Activated CD4-positive, alpha-beta memory T cell treated with anti-CD3 and anti-CD28 coated beads for 36 hours (primary cell): ENCODE data around the gene TMEM232. TPM values are rescaled to one million over a fixed set of nuclear protein-coding genes. Genes with fewer than 3 reads are reported as not detected.

ENCODE experiments used
- CTCF ChIA-PET: fragments of 350-600 bp; sonication (Branson Sonifier 250); formaldehyde crosslinking; loops from one replicate; lab custom pipeline; 2021; ENCODE audit warnings: antibody characterized with exemption, inconsistent platforms; lab: Charles Lee
- POLR2A ChIA-PET: fragments of 350-600 bp; sonication (Branson Sonifier 250); formaldehyde crosslinking; loops from one replicate; lab custom pipeline; 2021; ENCODE audit warnings: antibody characterized with exemption; lab: Charles Lee
- DNase-seq: peaks from one replicate; pipeline ENCODE4 v3.0.0-alpha.2; 2020
- H3K27ac Mint-ChIP-seq: one replicate; pipeline ENCODE4 v1.8.0; 2021; ENCODE audit warnings: mixed read lengths
- H3K27me3 Mint-ChIP-seq: one replicate; pipeline ENCODE4 v1.8.0; 2021; ENCODE audit warnings: mixed read lengths
- H3K36me3 Mint-ChIP-seq: one replicate; pipeline ENCODE4 v1.8.0; 2021; ENCODE audit warnings: mixed read lengths
- H3K4me1 Mint-ChIP-seq: one replicate; pipeline ENCODE4 v1.8.0; 2021; ENCODE audit warnings: low read depth, mixed read lengths
- H3K4me3 Mint-ChIP-seq: one replicate; pipeline ENCODE4 v1.8.0; 2021; ENCODE audit warnings: mild to moderate bottlenecking, mixed read lengths
- H3K9me3 Mint-ChIP-seq: one replicate; pipeline ENCODE4 v1.8.0; 2021; ENCODE audit warnings: mixed read lengths
- intact Hi-C: fragments of 100-400 bp; cut with micrococcal nuclease; formaldehyde crosslinking; loops from one replicate; pipeline ENCODE4 v1.15.1; 2023
- total RNA-seq, 2 experiments: library from RNA; stranded (reverse); gene quantifications; one replicate each; pipeline ENCODE4 v1.2.3, GENCODE V29; 2021

The TMEM232 gene
- total RNA-seq, 2 experiments from 2014 or later, result 0.74 to 0.92 TPM

DNA sequence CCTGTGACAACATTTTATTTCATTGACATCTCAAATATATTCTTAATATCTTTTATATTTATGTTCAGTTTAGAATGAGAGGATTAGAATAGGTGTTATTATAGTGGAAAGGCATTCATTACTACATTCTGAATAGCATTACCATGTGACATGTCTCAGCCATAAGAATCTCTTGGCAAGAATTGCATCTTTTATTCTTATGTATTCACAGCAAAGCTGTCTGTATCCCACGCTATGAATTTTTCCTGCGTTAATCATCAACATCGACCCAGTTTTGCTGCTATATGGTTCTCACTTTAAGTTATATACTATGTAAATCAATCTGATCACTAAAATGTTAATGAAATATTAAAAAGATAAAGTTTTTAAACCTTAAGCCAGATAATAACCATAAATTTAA, 248.6 kb downstream of the TMEM232 start:
- POLR2A ChIA-PET, result no interaction called here
- H3K4me3 Mint-ChIP-seq, result no peak overlapping the region
- H3K9me3 Mint-ChIP-seq, result peaks cover 3% of the 10 kb centered on the region

GRCh38 chr5:110476164-110476563, 250.3 kb downstream of the TMEM232 start:
- CTCF ChIA-PET, result no interaction called here
- Mint-ChIP-seq H3K9me3 (peaks cover 8% of the 10 kb centered on the region), H3K4me1 (no peaks in the 10 kb centered on the region), H3K36me3 (no peaks in the 10 kb centered on the region), H3K27me3 (no peaks in the 10 kb centered on the region), H3K4me3 (no peak overlapping the region), H3K27ac (no peak overlapping the region)
- DNase-seq, result no peak
- POLR2A ChIA-PET, result no interaction called here
- intact Hi-C loops, result no loop called here

More for the DNA sequence above, 248.6 kb downstream of the TMEM232 start:
- Mint-ChIP-seq H3K27ac (no peak overlapping the region), H3K36me3 (no peaks in the 10 kb centered on the region), H3K27me3 (no peaks in the 10 kb centered on the region), H3K4me1 (no peaks in the 10 kb centered on the region)
- CTCF ChIA-PET, result no interaction called here
- no peak for DNase-seq
- intact Hi-C loops, result no loop called here

- Mint-ChIP-seq H3K4me3 (no peak overlapping the region), H3K4me1 (no peaks in the 10 kb centered on the region), H3K27me3 (no peaks in the 10 kb centered on the region), H3K9me3 (peaks cover 14% of the 10 kb centered on the region), H3K36me3 (no peaks in the 10 kb centered on the region), H3K27ac (no peak overlapping the region)
- POLR2A ChIA-PET, result no interaction called here
- intact Hi-C loops, result no loop called here
- no peak for DNase-seq
- CTCF ChIA-PET, result no interaction called here
Observed at GRCh38 chr5:110475529-110475928, 250.9 kb downstream of the TMEM232 start.

DNA sequence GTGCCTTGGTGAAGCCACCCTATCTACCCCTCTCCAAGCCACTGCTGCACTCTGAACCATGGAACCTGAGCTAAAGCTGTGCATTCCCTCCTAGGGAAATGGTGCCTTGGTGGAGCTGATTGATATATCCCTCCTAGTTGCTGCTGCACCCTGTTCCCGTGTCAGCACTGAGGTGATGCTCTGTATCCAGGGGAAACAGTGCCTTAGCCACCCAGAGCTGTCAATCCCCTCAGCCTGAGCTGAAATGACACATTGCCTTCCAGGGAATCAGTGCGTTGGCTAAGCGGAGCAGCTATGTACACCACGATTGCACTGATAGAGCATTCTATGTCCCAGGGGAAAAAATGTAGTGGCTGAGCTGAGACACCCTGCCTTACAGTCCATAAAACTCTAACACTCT, 257.0 kb downstream of the TMEM232 start:
- CTCF ChIA-PET, result no interaction called here
- Mint-ChIP-seq H3K4me3 (no peak overlapping the region), H3K36me3 (no peaks in the 10 kb centered on the region), H3K9me3 (peaks cover 25% of the 10 kb centered on the region), H3K27ac (no peak overlapping the region), H3K4me1 (no peaks in the 10 kb centered on the region), H3K27me3 (no peaks in the 10 kb centered on the region)
- DNase-seq, result no peak
- intact Hi-C loops, result no loop called here
- POLR2A ChIA-PET, result no interaction called here

DNA sequence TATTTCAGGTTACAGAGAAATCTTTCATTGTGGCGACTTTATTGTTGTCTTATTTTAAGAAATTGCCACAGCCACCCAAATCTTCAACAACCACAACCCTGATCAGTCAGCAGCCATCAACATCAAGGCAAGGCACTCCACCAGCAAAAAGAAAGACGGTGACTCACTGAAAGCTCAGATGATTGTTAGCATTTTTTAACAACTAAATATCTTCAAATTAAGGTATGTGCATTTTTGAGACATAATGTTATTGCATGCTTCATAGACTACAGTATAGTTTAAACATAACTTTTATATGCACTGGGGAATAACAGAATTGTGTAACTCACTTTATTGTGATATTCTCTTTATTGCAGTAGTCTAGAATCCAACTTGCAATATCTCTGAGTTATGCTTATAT, 263.4 kb downstream of the TMEM232 start:
- intact Hi-C loops, result no loop called here
- H3K4me3 Mint-ChIP-seq, result no peak overlapping the region
- no peaks in the 10 kb centered on the region for H3K36me3 Mint-ChIP-seq
- DNase-seq, result no peak
- no peak overlapping the region for H3K27ac Mint-ChIP-seq
- no peaks in the 10 kb centered on the region for H3K4me1 Mint-ChIP-seq
- ChIA-PET CTCF (no interaction called here), POLR2A (no interaction called here)
- no peaks in the 10 kb centered on the region for H3K9me3 Mint-ChIP-seq
- no peaks in the 10 kb centered on the region for H3K27me3 Mint-ChIP-seq

- Mint-ChIP-seq H3K4me3 (no peak overlapping the region), H3K36me3 (no peaks in the 10 kb centered on the region)
- intact Hi-C loops, result no loop called here
Observed at GRCh38 chr5:110460837-110461236, 265.6 kb downstream of the TMEM232 start.

GRCh38 chr5:110458313-110458712, 268.2 kb downstream of the TMEM232 start:
- intact Hi-C loops, result no loop called here
- Mint-ChIP-seq H3K27ac (no peak overlapping the region), H3K27me3 (no peaks in the 10 kb centered on the region), H3K4me1 (no peaks in the 10 kb centered on the region), H3K9me3 (no peaks in the 10 kb centered on the region), H3K4me3 (no peak overlapping the region), H3K36me3 (no peaks in the 10 kb centered on the region)
- no peak for DNase-seq
- ChIA-PET CTCF (no interaction called here), POLR2A (no interaction called here)

More at GRCh38 chr5:110460837-110461236, 265.6 kb downstream of the TMEM232 start:
- no peak for DNase-seq
- Mint-ChIP-seq H3K27ac (no peak overlapping the region), H3K4me1 (no peaks in the 10 kb centered on the region), H3K9me3 (no peaks in the 10 kb centered on the region), H3K27me3 (no peaks in the 10 kb centered on the region)
- ChIA-PET POLR2A (no interaction called here), CTCF (no interaction called here)

- no peak for DNase-seq
- ChIA-PET POLR2A (no interaction called here), CTCF (no interaction called here)
- no peaks in the 10 kb centered on the region for H3K36me3 Mint-ChIP-seq
- H3K4me3 Mint-ChIP-seq, result no peak overlapping the region
- H3K4me1 Mint-ChIP-seq, result no peaks in the 10 kb centered on the region
- no peaks in the 10 kb centered on the region for H3K27me3 Mint-ChIP-seq
- no peaks in the 10 kb centered on the region for H3K9me3 Mint-ChIP-seq
- H3K27ac Mint-ChIP-seq, result no peak overlapping the region
- intact Hi-C loops, result no loop called here
Observed at GRCh38 chr5:110442856-110443255, 283.6 kb downstream of the TMEM232 start.

DNA sequence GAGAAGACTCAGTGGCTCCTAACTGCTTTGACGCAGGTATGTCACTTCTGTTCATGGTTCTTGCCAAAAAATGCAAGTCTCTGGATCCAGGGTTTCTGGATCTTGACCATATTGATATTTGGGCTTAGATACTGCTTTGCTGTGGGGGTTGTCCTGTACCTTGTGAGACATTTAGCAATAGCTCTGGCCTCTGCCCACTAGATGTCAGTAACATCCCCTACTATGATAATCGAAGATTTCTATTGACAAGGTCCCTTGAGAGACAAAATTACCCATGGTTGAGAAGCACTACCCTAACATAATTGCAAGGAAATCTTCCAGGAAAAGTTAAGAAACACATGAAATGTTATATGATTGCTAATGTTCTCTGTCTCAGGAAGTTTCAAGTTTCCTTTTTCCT, 285.4 kb downstream of the TMEM232 start:
- no peaks in the 10 kb centered on the region for H3K4me1 Mint-ChIP-seq
- H3K27me3 Mint-ChIP-seq, result no peaks in the 10 kb centered on the region
- intact Hi-C loops, result no loop called here
- ChIA-PET CTCF (no interaction called here), POLR2A (no interaction called here)
- H3K4me3 Mint-ChIP-seq, result no peak overlapping the region
- H3K36me3 Mint-ChIP-seq, result no peaks in the 10 kb centered on the region
- no peaks in the 10 kb centered on the region for H3K9me3 Mint-ChIP-seq
- H3K27ac Mint-ChIP-seq, result no peak overlapping the region
- no peak for DNase-seq

GRCh38 chr5:110440058-110440457, 286.4 kb downstream of the TMEM232 start:
- no peak overlapping the region for H3K27ac Mint-ChIP-seq
- no peak for DNase-seq
- H3K9me3 Mint-ChIP-seq, result no peaks in the 10 kb centered on the region
- H3K27me3 Mint-ChIP-seq, result no peaks in the 10 kb centered on the region
- ChIA-PET CTCF (no interaction called here), POLR2A (no interaction called here)
- no peak overlapping the region for H3K4me3 Mint-ChIP-seq
- H3K4me1 Mint-ChIP-seq, result no peaks in the 10 kb centered on the region
- no peaks in the 10 kb centered on the region for H3K36me3 Mint-ChIP-seq
- intact Hi-C loops, result no loop called here

- Mint-ChIP-seq H3K4me1 (no peaks in the 10 kb centered on the region), H3K27ac (no peak overlapping the region), H3K4me3 (no peak overlapping the region), H3K9me3 (no peaks in the 10 kb centered on the region), H3K36me3 (no peaks in the 10 kb centered on the region), H3K27me3 (no peaks in the 10 kb centered on the region)
- CTCF ChIA-PET, result no interaction called here
- POLR2A ChIA-PET, result no interaction called here
- DNase-seq, result no peak
- intact Hi-C loops, result no loop called here
Observed at GRCh38 chr5:110439296-110439695, 287.2 kb downstream of the TMEM232 start.

- no peak overlapping the region for H3K27ac Mint-ChIP-seq
- no peaks in the 10 kb centered on the region for H3K36me3 Mint-ChIP-seq
- no peaks in the 10 kb centered on the region for H3K27me3 Mint-ChIP-seq
- POLR2A ChIA-PET, result no interaction called here
- DNase-seq, result no peak
- H3K4me1 Mint-ChIP-seq, result no peaks in the 10 kb centered on the region
- no peak overlapping the region for H3K4me3 Mint-ChIP-seq
- intact Hi-C loops, result no loop called here
- CTCF ChIA-PET, result interaction anchor here (0.6 kb wide), 1 partner anchor 18 kb away, joined by 3 read pairs; no protein-coding TSS in a partner anchor
- no peaks in the 10 kb centered on the region for H3K9me3 Mint-ChIP-seq
Observed at GRCh38 chr5:110435207-110435606, 291.3 kb downstream of the TMEM232 start.

- intact Hi-C loops, result no loop called here
- Mint-ChIP-seq H3K4me3 (no peak overlapping the region), H3K27me3 (no peaks in the 10 kb centered on the region), H3K36me3 (no peaks in the 10 kb centered on the region), H3K9me3 (no peaks in the 10 kb centered on the region), H3K27ac (no peak overlapping the region), H3K4me1 (no peaks in the 10 kb centered on the region)
- ChIA-PET POLR2A (no interaction called here), CTCF (no interaction called here)
- no peak for DNase-seq
Observed at GRCh38 chr5:110431603-110432002, 294.9 kb downstream of the TMEM232 start.
